Esophagus squamous epithelium (tissue), 4 donors: ENCODE data around the gene ATXN1.

Source experiments
- CTCF ChIP-seq, 6 experiments: fragments of 450-650 bp in 4 of 6; fragments of 200-600 bp in 2 of 6; sonication (generic) in 2 of 6; IDR thresholded peaks; one replicate each; pipeline ENCODE4 v1.5.1; 2016 to 2019; ENCODE audit warnings: antibody characterized with exemption in 6 of 6, mild to moderate bottlenecking in 4 of 6, moderate library complexity in 4 of 6
- POLR2A ChIP-seq, 4 donors: fragments of 450-650 bp; IDR thresholded peaks; one replicate each; pipeline ENCODE4 v1.6.1; 2017; ENCODE audit warnings: antibody characterized with exemption in 4 of 4, mild to moderate bottlenecking in 4 of 4, moderate library complexity in 3 of 4

DNA sequence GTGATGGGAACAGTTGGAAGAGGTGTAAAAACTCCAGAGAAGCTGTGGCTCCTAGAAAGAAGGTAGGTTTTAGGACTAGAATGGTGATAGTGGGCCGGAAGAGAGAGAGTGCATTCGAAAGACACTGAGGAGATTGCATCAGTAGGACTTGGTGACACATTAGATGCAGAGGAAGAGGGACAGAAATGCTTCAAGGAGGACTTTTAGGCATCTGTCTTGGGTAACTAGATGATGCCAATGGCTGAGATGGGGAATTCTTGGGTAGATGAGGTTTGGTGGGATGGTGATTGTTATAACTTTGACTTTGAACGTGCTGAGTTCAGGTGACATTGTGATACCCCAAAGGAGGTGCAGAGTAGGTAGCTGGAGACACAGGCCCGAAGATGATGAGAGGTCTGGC is 326.4 kb downstream of the ATXN1 start:
- TF ChIP-seq CTCF (IDR thresholded peaks at IDR 0.05) = no peak
- no peak for TF ChIP-seq POLR2A (IDR thresholded peaks at IDR 0.05)
